Hepatocyte (in vitro differentiated cells): ENCODE measurements around the gene EXOC3. TPM values are rescaled to one million over a fixed set of nuclear protein-coding genes. Genes with fewer than 3 reads are reported as not detected.

Experiments
- DNase-seq: peaks from one replicate; pipeline ENCODE4 v3.0.0-alpha.2; 2016; ENCODE audit warnings: low spot score
- H2AFZ ChIP-seq: fragments of 200-600 bp; sonication (generic); 2 replicates; pipeline ENCODE4 v1.6.0; 2016; ENCODE audit warnings: antibody characterized with exemption, mild to moderate bottlenecking
- H3K27ac ChIP-seq: fragments of 200-600 bp; sonication (generic); 2 replicates; pipeline ENCODE4 v1.5.1; 2016; ENCODE audit warnings: mild to moderate bottlenecking
- H3K27me3 ChIP-seq: fragments of 200-600 bp; sonication (generic); 2 replicates; pipeline ENCODE4 v1.6.1; 2016
- H3K36me3 ChIP-seq: fragments of 200-600 bp; sonication (generic); replicated peaks from 2 replicates; pipeline ENCODE4 v1.5.1; 2016; ENCODE audit warnings: low read depth; ENCODE audit not compliant: insufficient read depth
- H3K4me1 ChIP-seq: fragments of 200-600 bp; sonication (generic); 2 replicates; pipeline ENCODE4 v1.5.1; 2016; ENCODE audit warnings: mild to moderate bottlenecking, moderate library complexity; ENCODE audit not compliant: insufficient read depth
- H3K4me2 ChIP-seq: fragments of 200-600 bp; sonication (generic); 2 replicates; pipeline ENCODE4 v1.6.0; 2016
- H3K4me3 ChIP-seq: fragments of 200-600 bp; sonication (generic); 2 replicates; pipeline ENCODE4 v1.5.1; 2016; ENCODE audit warnings: mild to moderate bottlenecking
- H3K79me2 ChIP-seq: fragments of 200-600 bp; sonication (generic); 2 replicates; pipeline ENCODE4 v1.6.0; 2017; ENCODE audit warnings: mild to moderate bottlenecking
- H3K9me2 ChIP-seq: fragments of 200-600 bp; sonication (generic); replicated peaks from 2 replicates; pipeline ENCODE4 v1.6.0; 2017; ENCODE audit warnings: mild to moderate bottlenecking; ENCODE audit not compliant: insufficient read depth
- H3K9me3 ChIP-seq: fragments of 200-600 bp; sonication (generic); 2 replicates; pipeline ENCODE4 v1.5.1; 2016; ENCODE audit warnings: low read depth, mild to moderate bottlenecking
- H4K20me1 ChIP-seq: fragments of 200-600 bp; sonication (generic); 2 replicates; pipeline ENCODE4 v1.6.0; 2016; ENCODE audit warnings: mild to moderate bottlenecking; ENCODE audit not compliant: insufficient read depth, poor library complexity, severe bottlenecking
- EZH2 ChIP-seq: fragments of 200-600 bp; sonication (generic); IDR thresholded peaks from 2 replicates; pipeline ENCODE4 v1.6.1; 2016; ENCODE audit warnings: antibody characterized with exemption, mild to moderate bottlenecking, borderline replicate concordance
- EZH2phosphoT487 ChIP-seq: fragments of 200-600 bp; sonication (generic); IDR thresholded peaks from one replicate; pipeline ENCODE4 v1.6.1; 2018; ENCODE audit warnings: antibody characterized with exemption, mild to moderate bottlenecking, low read depth, moderate library complexity; ENCODE audit not compliant: unreplicated experiment, severe bottlenecking
- WGBS: methylation state at CpG from one replicate; pipeline ENCODE4 v1.1.6; 2016; ENCODE audit warnings: low lambda C conversion rate; ENCODE audit errors: missing lambda C conversion rate; 5-methylcytosine and 5-hydroxymethylcytosine counted together
- polyA plus RNA-seq: library from polyadenylated mRNA; unstranded; fragments of >200 nt; fragmentation: Nextera tagmentation; extraction: Ambion mirVana; gene quantifications from 2 replicates; pipeline ENCODE4 v1.2.1, GENCODE V29; 2016
- total RNA-seq: library from RNA; depleted of rRNA; stranded (reverse); fragments of >200 nt; gene quantifications from 2 replicates; pipeline ENCODE4 v1.2.3, GENCODE V29; 2014
- TF ChIP-seq, protein P1 (sequence below): fragments of 200-600 bp; sonication (generic); IDR thresholded peaks from 2 replicates; pipeline ENCODE4 v1.5.1; 2016; ENCODE audit warnings: antibody characterized with exemption, mild to moderate bottlenecking; ENCODE audit not compliant: poor library complexity

Gene EXOC3
- total and polyA plus RNA-seq, 2 experiments from 2014 or later = 36.1 to 38.3 TPM

DNA sequence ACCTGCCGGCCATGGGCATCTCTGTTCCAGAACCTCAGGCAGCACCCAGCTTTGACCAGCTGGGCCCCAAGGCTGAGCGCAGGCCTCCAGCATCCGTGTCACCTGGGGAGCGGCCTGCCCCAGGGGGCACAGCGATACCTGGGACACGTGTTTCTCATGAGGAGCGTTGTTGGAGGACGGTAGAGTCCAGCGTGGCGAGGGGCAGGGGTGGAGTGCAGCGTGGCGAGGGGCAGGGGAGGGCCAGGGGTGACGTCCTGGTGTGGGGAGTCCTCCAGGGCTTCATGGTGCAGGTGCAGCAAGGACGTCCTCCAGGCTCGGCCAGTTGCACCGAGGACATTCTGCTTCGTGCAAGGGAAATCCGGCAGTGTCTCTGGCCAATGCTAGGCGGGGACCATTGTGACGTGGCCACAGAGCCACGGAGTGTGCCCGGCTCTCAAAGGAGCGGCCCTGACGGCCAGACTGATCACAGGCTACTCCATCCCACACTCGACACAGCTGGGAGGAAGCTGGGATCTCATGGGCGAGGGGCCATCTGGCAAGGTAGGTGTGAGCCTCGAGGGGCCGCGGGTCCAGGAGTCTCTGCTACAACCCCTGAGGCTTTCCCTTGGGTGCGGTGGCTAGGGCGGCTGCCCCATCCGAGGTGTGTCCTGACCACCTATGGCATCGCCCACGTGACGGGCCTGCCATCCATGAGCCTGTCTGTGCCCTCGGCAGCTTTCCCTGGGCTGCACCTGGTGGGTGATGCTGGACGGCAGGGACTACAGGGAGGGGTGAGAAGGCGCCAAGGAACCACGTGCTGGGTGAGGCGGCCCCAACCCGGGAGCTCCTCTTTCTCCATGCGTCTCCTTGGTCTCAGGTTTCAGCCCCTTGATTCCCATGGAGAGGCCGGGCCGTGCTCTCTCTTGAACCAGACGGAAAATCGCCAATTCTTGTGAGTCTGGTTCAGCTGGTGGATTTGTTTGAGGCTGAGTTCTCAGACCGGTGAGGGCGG, 47.4 kb downstream of the EXOC3 start:
- Histone ChIP-seq H3K27me3 (peaks cover 21% of the 10 kb centered on the region), H3K9me2 (no peaks in the 10 kb centered on the region), H3K4me2 (no peak overlapping the region), H2AFZ (no peak overlapping the region), H3K36me3 (no peaks in the 10 kb centered on the region), H3K27ac (no peak overlapping the region), H3K4me1 (no peaks in the 10 kb centered on the region), H4K20me1 (no peaks in the 10 kb centered on the region), H3K9me3 (no peaks in the 10 kb centered on the region), H3K79me2 (no peaks in the 10 kb centered on the region), H3K4me3 (no peak overlapping the region)
- TF ChIP-seq EZH2phosphoT487 (no peak), EZH2 (no peak)
- TF ChIP-seq, protein P1, sequence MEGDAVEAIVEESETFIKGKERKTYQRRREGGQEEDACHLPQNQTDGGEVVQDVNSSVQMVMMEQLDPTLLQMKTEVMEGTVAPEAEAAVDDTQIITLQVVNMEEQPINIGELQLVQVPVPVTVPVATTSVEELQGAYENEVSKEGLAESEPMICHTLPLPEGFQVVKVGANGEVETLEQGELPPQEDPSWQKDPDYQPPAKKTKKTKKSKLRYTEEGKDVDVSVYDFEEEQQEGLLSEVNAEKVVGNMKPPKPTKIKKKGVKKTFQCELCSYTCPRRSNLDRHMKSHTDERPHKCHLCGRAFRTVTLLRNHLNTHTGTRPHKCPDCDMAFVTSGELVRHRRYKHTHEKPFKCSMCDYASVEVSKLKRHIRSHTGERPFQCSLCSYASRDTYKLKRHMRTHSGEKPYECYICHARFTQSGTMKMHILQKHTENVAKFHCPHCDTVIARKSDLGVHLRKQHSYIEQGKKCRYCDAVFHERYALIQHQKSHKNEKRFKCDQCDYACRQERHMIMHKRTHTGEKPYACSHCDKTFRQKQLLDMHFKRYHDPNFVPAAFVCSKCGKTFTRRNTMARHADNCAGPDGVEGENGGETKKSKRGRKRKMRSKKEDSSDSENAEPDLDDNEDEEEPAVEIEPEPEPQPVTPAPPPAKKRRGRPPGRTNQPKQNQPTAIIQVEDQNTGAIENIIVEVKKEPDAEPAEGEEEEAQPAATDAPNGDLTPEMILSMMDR = no peak
- 83% methylated on average over 47 of the region's 48 CpGs for WGBS
- DNase-seq = no peak

DNA sequence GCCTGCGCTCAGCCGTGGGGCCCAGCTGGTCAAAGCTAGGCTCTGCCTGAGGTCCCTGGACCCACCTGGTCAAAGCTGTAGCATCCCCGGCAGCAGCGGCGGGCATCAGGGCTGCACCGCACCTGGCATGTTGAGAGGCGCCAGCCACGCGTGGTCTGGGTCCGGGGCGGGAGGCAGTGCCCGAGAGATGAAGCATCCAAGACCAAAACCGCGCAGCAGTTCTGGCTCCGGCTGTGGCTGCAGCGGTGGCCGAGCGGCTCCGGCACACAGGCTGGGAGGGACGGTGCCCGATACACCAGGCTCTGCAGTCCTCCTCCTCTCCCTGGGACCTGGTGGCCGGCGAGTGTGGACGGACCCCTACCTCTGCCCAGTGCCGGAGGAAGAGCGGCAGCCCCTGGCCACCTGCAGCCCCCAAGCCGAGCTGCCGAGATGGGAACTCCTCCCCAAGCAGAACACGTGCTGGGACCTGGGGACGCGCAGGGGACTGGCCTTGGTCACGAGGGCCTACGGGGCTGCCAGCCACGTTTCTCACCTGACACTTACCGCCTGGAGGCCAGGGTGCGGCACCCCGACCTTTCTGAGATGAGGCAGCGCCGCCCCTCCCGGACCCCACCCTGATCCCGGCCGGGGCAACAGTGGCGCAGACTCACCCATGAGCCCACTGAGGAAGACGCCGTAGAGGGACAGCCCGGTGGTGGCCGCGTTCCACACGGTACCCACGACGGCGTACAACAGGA, 48.3 kb downstream of the EXOC3 start:
- Histone ChIP-seq H3K9me3 (no peaks in the 10 kb centered on the region), H3K27ac (no peak overlapping the region)

DNA sequence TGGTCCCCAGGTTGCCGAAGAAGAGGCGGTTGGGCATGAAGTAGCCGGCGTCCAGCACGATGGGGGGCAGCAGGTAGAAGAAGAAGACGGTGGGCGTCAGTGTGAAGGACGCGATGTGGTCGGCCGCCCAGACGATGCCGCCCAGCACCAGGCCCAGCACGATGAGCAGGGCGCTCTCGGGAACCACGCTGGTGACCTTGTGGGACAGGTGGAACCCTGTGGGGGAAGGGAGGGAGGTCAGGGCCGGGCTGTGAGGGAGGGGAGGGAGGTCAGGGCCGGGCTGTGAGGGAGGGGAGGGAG, 48.8 kb downstream of the EXOC3 start:
- 89% methylated on average over 17 of the region's 19 CpGs for WGBS
- no peak overlapping the region for H3K27ac ChIP-seq
- H3K4me3 ChIP-seq = no peak overlapping the region
- no peak for DNase-seq
- no peaks in the 10 kb centered on the region for H3K9me2 ChIP-seq
- H3K79me2 ChIP-seq = no peaks in the 10 kb centered on the region
- TF ChIP-seq, protein P1 = no peak
- TF ChIP-seq EZH2 (no peak), EZH2phosphoT487 (no peak)
- no peak overlapping the region for H3K4me2 ChIP-seq
- no peaks in the 10 kb centered on the region for H3K9me3 ChIP-seq
- H4K20me1 ChIP-seq = no peaks in the 10 kb centered on the region
- peaks cover 32% of the 10 kb centered on the region for H3K27me3 ChIP-seq
- H3K4me1 ChIP-seq = no peaks in the 10 kb centered on the region
- H2AFZ ChIP-seq = no peak overlapping the region
- H3K36me3 ChIP-seq = no peaks in the 10 kb centered on the region

More for the DNA sequence above, 48.3 kb downstream of the EXOC3 start:
- Histone ChIP-seq H3K4me3 (no peak overlapping the region), H3K4me2 (no peak overlapping the region), H3K9me2 (no peaks in the 10 kb centered on the region), H3K4me1 (no peaks in the 10 kb centered on the region), H3K36me3 (no peaks in the 10 kb centered on the region), H4K20me1 (no peaks in the 10 kb centered on the region), H3K79me2 (no peaks in the 10 kb centered on the region), H2AFZ (no peak overlapping the region), H3K27me3 (peaks cover 26% of the 10 kb centered on the region)
- DNase-seq = no peak
- 94% methylated on average over 42 of the region's 52 CpGs for WGBS
- TF ChIP-seq, protein P1 = no peak
- no peak for TF ChIP-seq EZH2phosphoT487
